Muscle layer of colon (tissue), 2 donors: ENCODE results near the gene BDNF.
"Not testable (repeated sequence)": the region's sequence is repeated elsewhere in the genome, so short reads cannot be mapped to it uniquely, and the experiment has no call there.

ENCODE experiments used
- H3K27ac ChIP-seq: one replicate; pipeline ENCODE4 v1.7.0; 2013; ENCODE audit warnings: low read depth, mild to moderate bottlenecking, low read length, moderate library complexity
- H3K27me3 ChIP-seq, 2 donors: one replicate each; pipeline ENCODE4 v1.7.0; 2013; ENCODE audit warnings: low read length in 2 of 2, mild to moderate bottlenecking in 2 of 2; ENCODE audit not compliant: insufficient read depth in 2 of 2, control insufficient read depth in 1 of 2
- H3K36me3 ChIP-seq: one replicate; pipeline ENCODE4 v1.7.0; 2013; ENCODE audit warnings: mild to moderate bottlenecking, low read length; ENCODE audit not compliant: insufficient read depth
- H3K4me1 ChIP-seq: one replicate; pipeline ENCODE4 v1.7.0; 2013; ENCODE audit warnings: mild to moderate bottlenecking, low read length; ENCODE audit not compliant: insufficient read depth
- H3K4me3 ChIP-seq, 2 donors: one replicate each; pipeline ENCODE4 v1.7.0; 2013; ENCODE audit warnings: low read length in 2 of 2, low read depth in 1 of 2, mild to moderate bottlenecking in 1 of 2, moderate library complexity in 1 of 2
- H3K9ac ChIP-seq: one replicate; pipeline ENCODE4 v1.7.0; 2013; ENCODE audit warnings: low read length
- H3K9me3 ChIP-seq: one replicate; pipeline ENCODE4 v1.7.0; 2013; ENCODE audit warnings: mild to moderate bottlenecking, low read length
- donor health status: abdominal sarcoma.
- donor health status: Adenocarcinoma of cecum.

The BDNF gene

GRCh38 chr11:27692781-27693180 is 7.5 kb downstream of the BDNF start:
- no peak overlapping the region for H3K4me3 ChIP-seq

GRCh38 chr11:27688076-27688475 is 12.2 kb downstream of the BDNF start:
- Histone ChIP-seq H3K4me1 (no peaks in the 10 kb centered on the region), H3K36me3 (no peaks in the 10 kb centered on the region), H3K9me3 (no peaks in the 10 kb centered on the region), H3K27ac (no peak overlapping the region), H3K4me3 (no peak overlapping the region), H3K27me3 (no peaks in the 10 kb centered on the region), H3K9ac (no peak overlapping the region)

More at GRCh38 chr11:27692781-27693180, 7.5 kb downstream of the BDNF start:
- Histone ChIP-seq H3K9me3 (no peaks in the 10 kb centered on the region), H3K27ac (no peak overlapping the region), H3K9ac (no peak overlapping the region), H3K4me1 (no peaks in the 10 kb centered on the region), H3K27me3 (peaks cover 0 to 25% of the 10 kb centered on the region in 2 donors), H3K36me3 (no peaks in the 10 kb centered on the region)

GRCh38 chr11:27681664-27682063 is 18.6 kb downstream of the BDNF start:
- H3K9me3 ChIP-seq: no peaks in the 10 kb centered on the region
- H3K4me3 ChIP-seq: no peak overlapping the region
- no peaks in the 10 kb centered on the region for H3K4me1 ChIP-seq
- H3K9ac ChIP-seq: no peak overlapping the region
- no peaks in the 10 kb centered on the region for H3K36me3 ChIP-seq
- no peak overlapping the region for H3K27ac ChIP-seq
- no peaks in the 10 kb centered on the region for H3K27me3 ChIP-seq

- Histone ChIP-seq H3K9me3 (no peaks in the 10 kb centered on the region), H3K9ac (no peak overlapping the region), H3K4me3 (no peak overlapping the region), H3K27me3 (no peaks in the 10 kb centered on the region), H3K27ac (no peak overlapping the region), H3K4me1 (no peaks in the 10 kb centered on the region), H3K36me3 (no peaks in the 10 kb centered on the region)
These were observed 20.9 kb downstream of the BDNF start for GRCh38 chr11:27679136-27680015.

GRCh38 chr11:27678242-27678641 is 22.0 kb downstream of the BDNF start:
- H3K27me3 ChIP-seq: no peaks in the 10 kb centered on the region
- no peak overlapping the region for H3K4me3 ChIP-seq
- no peaks in the 10 kb centered on the region for H3K9me3 ChIP-seq
- H3K27ac ChIP-seq: no peak overlapping the region
- no peaks in the 10 kb centered on the region for H3K4me1 ChIP-seq
- no peak overlapping the region for H3K9ac ChIP-seq
- H3K36me3 ChIP-seq: no peaks in the 10 kb centered on the region

DNA sequence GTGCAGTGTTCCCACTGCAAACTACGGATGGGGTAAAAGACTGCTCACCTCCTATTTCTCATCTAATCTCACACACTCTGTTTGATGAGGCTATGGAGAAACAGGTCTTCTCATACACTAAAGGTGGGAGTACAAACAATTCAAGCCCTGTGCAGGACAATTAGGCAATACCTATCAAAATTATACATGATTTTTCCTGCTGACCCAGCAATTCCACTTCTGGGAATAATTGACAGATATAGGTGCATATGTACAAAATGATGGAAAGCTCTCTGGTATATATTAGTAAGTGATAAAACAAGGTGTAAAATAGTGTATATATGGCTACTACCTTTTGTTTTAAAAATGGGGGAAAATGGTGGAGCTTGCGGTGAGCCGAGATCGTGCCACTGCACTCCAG is 23.1 kb downstream of the BDNF start:
- H3K9me3 ChIP-seq: no peaks in the 10 kb centered on the region

GRCh38 chr11:27673979-27674663 is 26.1 kb downstream of the BDNF start:
- Histone ChIP-seq H3K9ac (no peak overlapping the region), H3K4me1 (no peaks in the 10 kb centered on the region), H3K9me3 (no peaks in the 10 kb centered on the region), H3K36me3 (no peaks in the 10 kb centered on the region), H3K27me3 (no peaks in the 10 kb centered on the region), H3K4me3 (no peak overlapping the region), H3K27ac (no peak overlapping the region)

More for the DNA sequence above, 23.1 kb downstream of the BDNF start:
- H3K27ac ChIP-seq: no peak overlapping the region
- no peaks in the 10 kb centered on the region for H3K36me3 ChIP-seq
- H3K27me3 ChIP-seq: no peaks in the 10 kb centered on the region
- H3K4me3 ChIP-seq: no peak overlapping the region
- no peak overlapping the region for H3K9ac ChIP-seq
- no peaks in the 10 kb centered on the region for H3K4me1 ChIP-seq

- H3K36me3 ChIP-seq: no peaks in the 10 kb centered on the region
- H3K27ac ChIP-seq: no peak overlapping the region
- no peaks in the 10 kb centered on the region for H3K4me1 ChIP-seq
- no peaks in the 10 kb centered on the region for H3K27me3 ChIP-seq
- H3K4me3 ChIP-seq: no peak overlapping the region
- H3K9me3 ChIP-seq: no peaks in the 10 kb centered on the region
- H3K9ac ChIP-seq: no peak overlapping the region
These were observed 27.3 kb downstream of the BDNF start for GRCh38 chr11:27672836-27673464.

DNA sequence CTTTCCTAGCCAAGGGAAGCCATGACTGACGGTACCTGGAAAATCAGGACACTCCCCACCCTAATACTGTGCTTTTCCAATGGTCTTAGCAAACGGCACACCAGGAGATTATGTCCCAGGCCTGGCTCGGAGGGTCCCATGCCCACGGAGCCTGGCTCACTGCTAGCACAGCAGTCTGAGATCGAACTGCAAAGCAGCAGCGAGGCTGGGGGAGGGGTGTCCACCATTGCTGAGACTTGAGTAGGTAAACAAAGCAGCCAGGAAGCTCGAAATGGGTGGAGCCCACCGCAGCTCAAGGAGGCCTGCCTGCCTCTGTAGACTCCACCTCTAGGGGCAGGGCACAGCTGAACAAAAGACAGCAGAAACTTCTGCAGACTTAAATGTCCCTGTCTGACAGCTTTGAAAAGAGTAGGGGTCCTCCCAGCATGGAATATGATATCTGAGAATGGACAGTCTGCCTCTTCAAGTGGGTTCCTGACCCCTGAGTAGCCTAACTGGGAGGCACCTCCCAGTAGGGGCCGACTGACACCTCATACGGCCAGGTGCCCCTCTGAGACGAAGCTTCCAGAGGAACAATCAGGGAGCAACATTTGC is 34.6 kb downstream of the BDNF start:
- not testable (repeated sequence) for H3K9me3 ChIP-seq, H3K4me3 ChIP-seq, H3K27ac ChIP-seq, H3K36me3 ChIP-seq, H3K27me3 ChIP-seq, H3K4me1 ChIP-seq, H3K9ac ChIP-seq

DNA sequence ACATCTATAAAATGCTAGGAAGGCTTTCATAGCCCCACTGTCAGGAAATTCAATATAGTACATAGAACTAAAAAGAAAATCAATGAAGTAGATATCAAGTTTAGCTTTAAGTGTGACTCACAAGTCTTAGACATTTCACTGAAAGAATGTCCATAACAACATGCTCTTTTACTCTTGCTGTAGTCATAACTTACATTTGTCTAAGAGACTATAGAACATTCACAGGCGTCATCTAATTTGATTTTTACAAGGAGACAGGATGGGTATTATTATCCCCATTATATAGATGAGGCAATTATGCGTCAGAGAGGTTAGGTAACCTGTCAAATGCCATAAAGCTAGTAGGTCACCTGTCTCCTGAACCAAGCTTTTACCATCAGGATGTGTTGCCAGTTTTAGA is 36.9 kb downstream of the BDNF start:
- no peaks in the 10 kb centered on the region for H3K9me3 ChIP-seq
- no peak overlapping the region for H3K4me3 ChIP-seq
- no peaks in the 10 kb centered on the region for H3K4me1 ChIP-seq
- H3K27ac ChIP-seq: no peak overlapping the region
- no peak overlapping the region for H3K9ac ChIP-seq
- no peaks in the 10 kb centered on the region for H3K27me3 ChIP-seq
- no peaks in the 10 kb centered on the region for H3K36me3 ChIP-seq

DNA sequence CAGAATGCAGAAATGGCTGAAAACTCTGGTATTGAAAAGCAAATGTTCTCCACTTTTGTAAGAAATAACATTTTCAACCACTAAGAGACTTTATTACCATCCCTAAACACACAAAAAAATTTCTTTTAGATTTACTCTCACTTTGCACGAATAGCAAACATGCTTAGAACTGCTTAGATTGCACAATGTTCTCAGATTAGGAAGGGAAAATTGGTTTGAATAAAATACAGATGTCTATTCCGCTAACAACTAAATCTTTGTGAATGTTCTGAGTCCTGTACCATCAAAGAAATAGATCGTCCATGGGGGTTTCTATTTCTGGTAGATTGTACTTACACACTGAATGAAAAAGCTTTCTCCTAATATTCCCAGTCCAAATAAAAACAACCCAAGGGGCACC is 40.1 kb downstream of the BDNF start:
- Histone ChIP-seq H3K27me3 (no peaks in the 10 kb centered on the region), H3K4me1 (no peaks in the 10 kb centered on the region), H3K9me3 (no peaks in the 10 kb centered on the region), H3K4me3 (no peak overlapping the region), H3K9ac (no peak overlapping the region), H3K27ac (no peak overlapping the region), H3K36me3 (no peaks in the 10 kb centered on the region)
